RWPE2 (cell line): ENCODE results near the gene CHCHD6.

ENCODE experiments used
- ATAC-seq: fragments of 200-7000 bp; cut with Tn5 transposase; 3 replicates; pipeline ENCODE4 v1.9.1; 2021; ENCODE audit warnings: low read depth
- DNase-seq: peaks from one replicate; pipeline ENCODE4 v3.0.0-alpha.2; 2020; ENCODE audit warnings: low spot score
- H3K27ac ChIP-seq: fragments of 450-650 bp; 2 replicates; pipeline ENCODE4 v1.5.1; 2017; ENCODE audit warnings: mild to moderate bottlenecking; ENCODE audit not compliant: poor library complexity, severe bottlenecking
- H3K27me3 ChIP-seq: fragments of 250-450 bp; sonication (Bioruptor Pico); 2 replicates; pipeline ENCODE4 v1.5.1; 2021; ENCODE audit warnings: mild to moderate bottlenecking, moderate library complexity; ENCODE audit not compliant: insufficient read depth, poor library complexity, severe bottlenecking
- H3K36me3 ChIP-seq: fragments of 250-450 bp; sonication (Bioruptor Pico); 2 replicates; pipeline ENCODE4 v1.5.1; 2020; ENCODE audit warnings: low read depth, mild to moderate bottlenecking, moderate library complexity
- H3K4me1 ChIP-seq: fragments of 250-450 bp; sonication (Bioruptor Pico); 2 replicates; pipeline ENCODE4 v1.5.1; 2021; ENCODE audit warnings: mild to moderate bottlenecking, moderate library complexity; ENCODE audit not compliant: insufficient read depth, poor library complexity, severe bottlenecking
- H3K4me3 ChIP-seq: fragments of 250-450 bp; sonication (Bioruptor Pico); 2 replicates; pipeline ENCODE4 v1.5.1; 2021; ENCODE audit warnings: mild to moderate bottlenecking, moderate library complexity; ENCODE audit not compliant: severe bottlenecking
- H3K9me3 ChIP-seq: fragments of 250-450 bp; sonication (Bioruptor Pico); 2 replicates; pipeline ENCODE4 v1.5.1; 2021; ENCODE audit warnings: mild to moderate bottlenecking, moderate library complexity; ENCODE audit not compliant: severe bottlenecking
- TF ChIP-seq, protein P1 (sequence below): fragments of 450-650 bp; IDR thresholded peaks from one replicate; pipeline ENCODE4 v1.5.1; 2017; ENCODE audit warnings: mild to moderate bottlenecking, moderate library complexity; ENCODE audit not compliant: poor library complexity, severe bottlenecking

Gene CHCHD6

DNA sequence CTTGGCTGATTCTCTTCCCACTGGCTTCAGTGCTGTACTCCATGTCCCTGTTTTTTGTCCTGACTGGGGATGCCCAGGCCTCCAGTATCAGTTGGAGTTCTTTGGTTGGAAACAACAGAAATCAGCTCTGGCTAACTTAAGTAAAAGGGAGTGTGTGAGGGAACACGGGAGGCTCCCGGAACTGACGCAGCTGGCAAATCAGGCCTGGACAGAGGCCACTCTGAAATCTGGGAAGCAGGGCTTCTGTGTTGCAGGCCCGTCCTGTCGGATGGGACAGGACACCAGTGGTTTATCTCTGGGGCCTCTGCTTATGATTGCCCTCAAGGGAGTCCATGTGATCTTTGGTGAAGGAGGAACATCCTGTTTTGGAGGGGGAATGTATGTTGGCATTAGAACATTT, 124.3 kb downstream of the CHCHD6 start:
- Histone ChIP-seq H3K4me1 (no peaks in the 10 kb centered on the region), H3K27me3 (no peaks in the 10 kb centered on the region), H3K4me3 (no peak overlapping the region), H3K9me3 (no peaks in the 10 kb centered on the region), H3K27ac (no peak overlapping the region), H3K36me3 (no peaks in the 10 kb centered on the region)
- TF ChIP-seq, protein P1, sequence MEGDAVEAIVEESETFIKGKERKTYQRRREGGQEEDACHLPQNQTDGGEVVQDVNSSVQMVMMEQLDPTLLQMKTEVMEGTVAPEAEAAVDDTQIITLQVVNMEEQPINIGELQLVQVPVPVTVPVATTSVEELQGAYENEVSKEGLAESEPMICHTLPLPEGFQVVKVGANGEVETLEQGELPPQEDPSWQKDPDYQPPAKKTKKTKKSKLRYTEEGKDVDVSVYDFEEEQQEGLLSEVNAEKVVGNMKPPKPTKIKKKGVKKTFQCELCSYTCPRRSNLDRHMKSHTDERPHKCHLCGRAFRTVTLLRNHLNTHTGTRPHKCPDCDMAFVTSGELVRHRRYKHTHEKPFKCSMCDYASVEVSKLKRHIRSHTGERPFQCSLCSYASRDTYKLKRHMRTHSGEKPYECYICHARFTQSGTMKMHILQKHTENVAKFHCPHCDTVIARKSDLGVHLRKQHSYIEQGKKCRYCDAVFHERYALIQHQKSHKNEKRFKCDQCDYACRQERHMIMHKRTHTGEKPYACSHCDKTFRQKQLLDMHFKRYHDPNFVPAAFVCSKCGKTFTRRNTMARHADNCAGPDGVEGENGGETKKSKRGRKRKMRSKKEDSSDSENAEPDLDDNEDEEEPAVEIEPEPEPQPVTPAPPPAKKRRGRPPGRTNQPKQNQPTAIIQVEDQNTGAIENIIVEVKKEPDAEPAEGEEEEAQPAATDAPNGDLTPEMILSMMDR = no peak
- DNase-seq = no peak
- ATAC-seq = no peak

DNA sequence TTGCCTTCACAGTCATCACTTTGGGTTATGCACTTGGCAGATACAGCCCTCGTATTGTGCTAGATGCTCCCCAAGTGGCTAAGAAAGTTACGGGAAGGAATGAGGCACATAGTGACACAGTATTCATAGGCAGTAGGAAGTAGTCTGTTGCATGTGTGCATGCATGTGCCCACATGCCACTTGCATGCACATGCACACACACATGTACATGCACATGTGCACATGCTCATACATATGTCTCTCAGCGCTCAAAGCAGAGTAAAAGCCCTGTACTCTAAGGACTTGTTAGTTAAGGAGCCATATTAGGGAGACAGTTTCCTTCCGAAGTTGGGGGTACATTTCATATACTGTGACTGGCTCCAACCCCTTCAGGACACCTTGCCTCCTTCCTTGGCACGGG, 128.9 kb downstream of the CHCHD6 start:
- ATAC-seq (no peak), DNase-seq (no peak)
- TF ChIP-seq, protein P1 = no peak
- H3K4me3 ChIP-seq = no peak overlapping the region
- peaks cover 10% of the 10 kb centered on the region for H3K4me1 ChIP-seq
- no peaks in the 10 kb centered on the region for H3K27me3 ChIP-seq
- no peaks in the 10 kb centered on the region for H3K9me3 ChIP-seq
- H3K36me3 ChIP-seq = no peaks in the 10 kb centered on the region
- no peak overlapping the region for H3K27ac ChIP-seq

GRCh38 chr3:126834596-126835471, 130.8 kb downstream of the CHCHD6 start:
- H3K4me3 ChIP-seq = no peak overlapping the region
- TF ChIP-seq, protein P1 = no peak
- no peaks in the 10 kb centered on the region for H3K36me3 ChIP-seq
- peak overlapping the region; percentile 41 for H3K27ac ChIP-seq
- ATAC-seq (peak; percentile 88), DNase-seq (no peak)
- H3K4me1 ChIP-seq = peaks cover 10% of the 10 kb centered on the region
- no peaks in the 10 kb centered on the region for H3K27me3 ChIP-seq
- H3K9me3 ChIP-seq = no peaks in the 10 kb centered on the region

- Histone ChIP-seq H3K27me3 (no peaks in the 10 kb centered on the region), H3K4me1 (peaks cover 10% of the 10 kb centered on the region), H3K4me3 (no peak overlapping the region), H3K9me3 (no peaks in the 10 kb centered on the region), H3K36me3 (no peaks in the 10 kb centered on the region), H3K27ac (peak overlapping the region; percentile 41)
- ATAC-seq = peak; percentile 86
- no peak for DNase-seq
- TF ChIP-seq, protein P1 = no peak
Observed at GRCh38 chr3:126835472-126836219, 131.6 kb downstream of the CHCHD6 start.
